CD4-positive, alpha-beta T cell treated with Interleukin-10 for 1 hour (primary cell): Measurements from ENCODE around the gene DACT1.
A peak's percentile ranks its signal among the peaks of the same experiment; 100 is the strongest.

Experiments used
- DNase-seq: peaks from one replicate; pipeline ENCODE4 v3.0.0-alpha.2; 2020

DACT1 gene

GRCh38 chr14:58637040-58637390, 747 bp upstream of the DACT1 start:
- DNase-seq, result peak; percentile 12

GRCh38 chr14:58638231-58639197, 752 bp downstream of the DACT1 start:
- no peak for DNase-seq

GRCh38 chr14:58639198-58639565, 1.4 kb downstream of the DACT1 start:
- DNase-seq, result no peak

GRCh38 chr14:58639842-58640484, 2.2 kb downstream of the DACT1 start:
- DNase-seq, result no peak

- no peak for DNase-seq
Observed at GRCh38 chr14:58640959-58641358, 3.2 kb downstream of the DACT1 start.

GRCh38 chr14:58641509-58641908, 3.7 kb downstream of the DACT1 start:
- DNase-seq, result no peak

- DNase-seq, result no peak
Observed at GRCh38 chr14:58643366-58643765, 5.6 kb downstream of the DACT1 start.

GRCh38 chr14:58645641-58646040, 7.9 kb downstream of the DACT1 start:
- no peak for DNase-seq

GRCh38 chr14:58646479-58646878, 8.7 kb downstream of the DACT1 start:
- DNase-seq, result no peak

- no peak for DNase-seq
Observed at GRCh38 chr14:58647777-58648176, 10.0 kb downstream of the DACT1 start.

- DNase-seq, result no peak
Observed at GRCh38 chr14:58650857-58651256, 13.1 kb downstream of the DACT1 start.

- DNase-seq, result no peak
Observed at GRCh38 chr14:58656671-58657411, 19.1 kb downstream of the DACT1 start.

- DNase-seq, result no peak
Observed at GRCh38 chr14:58659061-58659460, 21.3 kb downstream of the DACT1 start.

GRCh38 chr14:58659846-58660245, 22.1 kb downstream of the DACT1 start:
- no peak for DNase-seq

GRCh38 chr14:58660407-58660806, 22.6 kb downstream of the DACT1 start:
- no peak for DNase-seq

GRCh38 chr14:58662018-58662417, 24.3 kb downstream of the DACT1 start:
- no peak for DNase-seq

GRCh38 chr14:58662759-58663158, 25.0 kb downstream of the DACT1 start:
- DNase-seq, result no peak

GRCh38 chr14:58663494-58664111, 25.8 kb downstream of the DACT1 start:
- DNase-seq, result no peak

- DNase-seq, result no peak
Observed at GRCh38 chr14:58665773-58666500, 28.2 kb downstream of the DACT1 start.

GRCh38 chr14:58666737-58667136, 29.0 kb downstream of the DACT1 start:
- DNase-seq, result no peak

GRCh38 chr14:58667900-58668299, 30.1 kb downstream of the DACT1 start:
- DNase-seq, result no peak

- no peak for DNase-seq
Observed at GRCh38 chr14:58668848-58669480, 31.2 kb downstream of the DACT1 start.
